ENCODE results near the gene SMYD4. TPM values are rescaled to one million over a fixed set of nuclear protein-coding genes. Genes with fewer than 3 reads are reported as not detected.

SMYD4 gene
- total and polyA plus RNA-seq, 2 experiments from 2014 or later, result 17.0 to 21.9 TPM

GRCh38 chr17:1872976-1873375, 43.3 kb upstream of the SMYD4 start:
- H3K4me1 Mint-ChIP-seq, result no peaks in the 10 kb centered on the region
- no peaks in the 10 kb centered on the region for H3K27me3 ChIP-seq (ENCODE audit: insufficient read depth)
- no peak overlapping the region for H3K27ac Mint-ChIP-seq
- H3K36me3 ChIP-seq (ENCODE audit: insufficient read depth), result peaks cover 23% of the 10 kb centered on the region
- peaks cover 9% of the 10 kb centered on the region for H4K20me1 ChIP-seq (replicated peaks; ENCODE audit: insufficient read depth)
- no peak overlapping the region for H3K27ac ChIP-seq (ENCODE audit: low read depth)
- TF ChIP-seq ZNF462 (CRISPR knock-in tag; IDR thresholded peaks at IDR 0.05) (no peak), ZNF331 (CRISPR knock-in tag; IDR thresholded peaks at IDR 0.05; ENCODE audit: low read depth) (no peak), CREB1 (CRISPR knock-in tag; IDR thresholded peaks at IDR 0.05; ENCODE audit: low read depth) (no peak), CTCF (conservative IDR thresholded peaks at IDR 0.05; ENCODE audit: low read depth in 2 of 2) (no peak), POLR2AphosphoS5 (IDR thresholded peaks at IDR 0.05; ENCODE audit: low read depth) (no peak), ZNF114 (CRISPR knock-in tag; IDR thresholded peaks at IDR 0.05) (no peak), NANOG (IDR thresholded peaks at IDR 0.05; ENCODE audit: borderline replicate concordance) (no peak), JUNB (IDR thresholded peaks at IDR 0.05; ENCODE audit: unreplicated experiment) (no peak)
- no peak for DNase-seq (ENCODE audit: low spot score)
- no peak overlapping the region for H2AFZ ChIP-seq
- peaks cover 37% of the 10 kb centered on the region for H3K36me3 Mint-ChIP-seq (ENCODE audit: low read depth)
- no peaks in the 10 kb centered on the region for H3K4me1 ChIP-seq (ENCODE audit: insufficient read depth)
- H3K9me2 ChIP-seq (ENCODE audit: insufficient read depth), result no peaks in the 10 kb centered on the region
- H3F3A ChIP-seq (replicated peaks; ENCODE audit: low read depth), result 0 out of 2 replicates have a peak, but pooled peaks cover 3% of the 10 kb centered on the region
- H3K9me3 Mint-ChIP-seq, result no peaks in the 10 kb centered on the region
- H3K4me3 Mint-ChIP-seq, result no peak overlapping the region
- H3K27me3 Mint-ChIP-seq (ENCODE audit: insufficient read depth, low read depth, poor library complexity), result peaks cover 1% of the 10 kb centered on the region
- H3K4me2 ChIP-seq, result no peak overlapping the region
- no peak overlapping the region for H3K4me3 ChIP-seq
- no peak for ATAC-seq
- no peaks in the 10 kb centered on the region; the same call in 1 of the 2 replicates for H3K79me2 ChIP-seq (replicated peaks; ENCODE audit: insufficient read depth)
